ENCODE data around the gene ZNF493.

Gene ZNF493

DNA sequence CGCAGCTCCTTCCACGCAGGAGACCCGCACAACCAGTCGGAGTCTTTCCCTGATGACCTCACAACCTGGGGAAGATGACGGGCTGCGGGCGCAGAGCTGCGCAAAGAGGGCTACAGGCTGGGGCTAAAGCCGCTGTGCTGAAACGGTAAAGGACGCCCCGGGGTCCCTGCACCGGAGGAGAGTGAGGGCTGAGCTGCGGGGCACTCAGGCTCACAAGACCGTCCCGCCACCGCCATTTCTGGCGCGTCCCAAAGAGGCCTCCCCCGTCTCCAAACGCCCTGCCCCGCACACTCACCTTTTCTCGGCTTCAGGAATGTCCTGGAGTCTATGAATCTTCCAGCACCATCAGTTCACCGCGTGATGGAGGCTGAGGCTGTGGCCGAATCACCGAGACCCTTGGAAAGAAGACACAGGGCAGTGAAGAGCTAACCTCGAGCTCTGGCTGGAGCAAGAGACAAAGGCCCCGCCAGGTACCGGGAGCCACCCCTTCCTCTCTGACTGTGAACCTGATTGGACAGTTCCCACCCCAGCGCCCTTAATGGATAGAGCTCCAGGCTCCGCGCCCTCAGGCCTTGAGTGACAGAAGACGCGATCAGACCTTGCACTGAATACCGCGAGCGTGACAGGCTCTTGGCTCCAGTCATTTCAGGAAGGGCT lies 66.6 kb downstream of the ZNF493 start:
- peak; percentile 71 for DNase-seq

DNA sequence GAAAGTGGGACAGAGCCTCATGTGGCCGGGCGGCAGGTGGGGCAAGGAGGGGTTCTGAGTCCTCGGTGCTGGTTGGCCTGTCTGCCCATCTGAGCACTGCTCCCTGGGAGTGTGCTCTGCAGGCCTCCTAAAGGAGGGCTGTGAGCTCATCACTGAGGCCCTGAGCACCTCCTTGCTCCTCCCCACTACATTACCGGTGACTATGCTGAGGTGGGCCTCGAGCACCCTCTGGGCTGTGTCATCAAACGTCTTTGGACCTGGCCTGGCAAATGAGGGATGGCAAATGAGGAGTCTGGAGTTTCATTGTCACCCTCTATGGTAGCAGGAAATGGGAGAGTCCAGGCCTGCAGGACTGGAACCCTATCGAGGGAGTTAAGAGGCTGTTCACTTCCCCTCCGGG lies 69.7 kb downstream of the ZNF493 start:
- no peak for DNase-seq

DNA sequence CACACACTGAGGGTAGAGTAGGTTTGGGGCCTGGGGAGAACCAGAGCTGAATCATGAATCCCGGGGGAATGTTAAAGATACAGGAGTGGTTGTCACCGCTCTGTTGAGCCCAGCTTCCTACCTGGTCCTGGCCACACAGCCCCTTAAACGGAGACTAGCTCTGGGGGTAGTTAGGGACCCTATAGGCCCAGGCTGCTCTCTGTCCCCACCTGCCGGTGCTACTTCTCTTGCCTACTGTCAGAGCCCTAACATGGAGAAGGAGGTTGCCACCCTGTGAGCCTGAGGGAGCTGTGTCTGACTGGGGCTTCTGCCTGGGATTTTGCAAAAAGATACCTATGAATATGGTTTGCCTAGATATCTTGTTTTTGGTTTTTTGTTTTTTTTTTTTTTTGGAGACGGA lies 71.9 kb downstream of the ZNF493 start:
- DNase-seq: no peak

DNA sequence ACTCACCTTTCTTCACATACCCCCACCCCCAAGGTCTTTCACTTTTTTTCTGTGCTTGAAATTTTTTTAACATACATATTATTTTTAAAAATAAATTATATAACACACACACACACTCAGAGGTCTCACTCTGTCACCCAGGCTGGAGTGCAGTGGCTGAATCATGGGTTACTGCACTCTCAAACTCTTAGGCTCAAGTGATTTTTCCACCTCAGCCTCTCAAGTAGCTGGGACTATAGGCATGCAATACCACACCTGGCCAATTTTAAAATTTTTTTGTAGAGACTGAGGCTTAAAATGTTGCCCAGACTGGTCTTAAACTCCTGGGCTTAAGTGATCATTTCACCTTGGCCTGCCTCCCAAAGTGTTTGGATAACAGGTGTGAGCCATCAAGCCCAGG lies 75.6 kb downstream of the ZNF493 start:
- DNase-seq: no peak

DNA sequence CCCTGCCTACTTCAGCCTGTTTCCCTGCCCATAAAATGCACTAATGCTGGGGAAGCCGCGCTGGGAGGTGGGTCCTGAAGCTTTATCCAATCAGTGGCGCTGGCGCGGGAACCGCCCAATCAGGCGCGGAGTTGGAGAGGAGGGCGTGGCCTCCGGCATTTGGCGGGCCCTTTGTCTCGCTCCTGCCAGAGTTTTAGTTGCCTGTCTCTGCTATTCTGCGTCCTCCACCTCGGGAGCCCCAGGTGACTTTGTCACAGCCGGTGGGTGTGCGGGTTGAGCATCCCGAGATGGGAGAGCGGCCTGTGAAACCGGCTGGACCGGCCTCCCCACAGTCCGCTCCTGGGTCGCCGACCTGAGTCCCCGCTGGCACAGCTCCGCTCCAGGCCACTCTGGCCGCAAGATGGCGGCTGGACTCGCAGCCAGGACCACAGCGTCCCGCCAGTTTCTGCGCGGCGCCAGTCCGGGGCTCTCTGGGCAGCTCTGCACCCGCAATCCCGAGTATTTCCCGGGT lies 77.8 kb downstream of the ZNF493 start:
- peak; percentile 90 for DNase-seq
